ENCODE results near the gene SIPA1L3. TPM values are rescaled to one million over a fixed set of nuclear protein-coding genes. Genes with fewer than 3 reads are reported as not detected.

Gene SIPA1L3
- total RNA-seq, 4 donors from 2014 or later, result 4.1 to 18.7 (median 6.1) TPM

DNA sequence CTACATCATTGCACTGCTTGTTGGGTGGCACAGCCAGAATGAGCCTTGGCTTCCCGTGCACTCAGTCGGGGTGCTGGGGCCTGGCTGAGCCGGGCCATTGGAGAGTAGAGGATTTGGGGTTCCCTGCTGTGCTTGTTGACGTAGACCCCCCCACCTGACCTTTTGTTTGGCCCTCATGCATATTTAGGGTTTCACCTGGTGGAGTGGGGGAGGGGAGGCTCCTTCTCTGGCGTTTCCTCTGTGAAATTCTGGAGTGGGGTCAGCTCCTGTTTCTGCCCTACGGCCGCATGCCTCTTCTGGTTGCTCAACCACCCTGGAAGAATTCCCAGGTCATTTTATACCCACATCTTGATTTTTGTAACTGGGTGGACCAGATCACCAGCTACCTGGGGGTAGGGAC lies 82.8 kb downstream of the SIPA1L3 start:
- DNase-seq, result no peak

GRCh38 chr19:37990362-37990761 lies 83.4 kb downstream of the SIPA1L3 start:
- H3K27ac ChIP-seq, result no peak overlapping the region
- H3K9me3 ChIP-seq, result no peaks in the 10 kb centered on the region
- intact Hi-C loops (cut with DNase I; ENCODE audit: low total_unique reads) (no loop called here), in situ Hi-C loops (cut with MboI; ENCODE audit: low sequenced_read_pairs in 4 of 4) (no loop called here)
- no peaks in the 10 kb centered on the region for H3K27me3 ChIP-seq
- peaks cover 14% of the 10 kb centered on the region in 2 donors for H3K4me1 ChIP-seq
- H3K4me3 ChIP-seq, result no peak overlapping the region
- no peaks in the 10 kb centered on the region for H3K36me3 ChIP-seq
- ATAC-seq (no peak), DNase-seq (no peak)
- TF ChIP-seq POLR2A (IDR thresholded peaks at IDR 0.05), result no peak
- TF ChIP-seq CTCF (IDR thresholded peaks at IDR 0.05 in 4 of 5, conservative IDR thresholded peaks at IDR 0.05 in 1 of 5), result no peak

More for the DNA sequence above, 82.8 kb downstream of the SIPA1L3 start:
- TF ChIP-seq CTCF (IDR thresholded peaks at IDR 0.05 in 4 of 5, conservative IDR thresholded peaks at IDR 0.05 in 1 of 5), result no peak
- TF ChIP-seq POLR2A (IDR thresholded peaks at IDR 0.05), result no peak
- intact Hi-C loops (cut with DNase I; ENCODE audit: low total_unique reads), result no loop called here
- in situ Hi-C loops (cut with MboI; ENCODE audit: low sequenced_read_pairs in 4 of 4), result no loop called here
- H3K27ac ChIP-seq, result no peak overlapping the region
- no peak for ATAC-seq
- H3K36me3 ChIP-seq, result no peaks in the 10 kb centered on the region
- no peaks in the 10 kb centered on the region for H3K27me3 ChIP-seq
- H3K4me1 ChIP-seq, result peaks cover 14% of the 10 kb centered on the region in 2 donors
- H3K4me3 ChIP-seq, result no peak overlapping the region
- no peaks in the 10 kb centered on the region for H3K9me3 ChIP-seq

- Histone ChIP-seq H3K36me3 (no peaks in the 10 kb centered on the region), H3K9me3 (no peaks in the 10 kb centered on the region), H3K4me1 (peaks cover 14% of the 10 kb centered on the region in 2 donors), H3K27me3 (no peaks in the 10 kb centered on the region), H3K4me3 (no peak overlapping the region), H3K27ac (no peak overlapping the region)
- intact Hi-C loops (cut with DNase I; ENCODE audit: low total_unique reads), result no loop called here
- in situ Hi-C loops (cut with MboI; ENCODE audit: low sequenced_read_pairs in 4 of 4), result no loop called here
- DNase-seq (no peak), ATAC-seq (no peak)
- TF ChIP-seq CTCF (IDR thresholded peaks at IDR 0.05 in 4 of 5, conservative IDR thresholded peaks at IDR 0.05 in 1 of 5) (no peak), POLR2A (IDR thresholded peaks at IDR 0.05) (no peak)
Observed at GRCh38 chr19:37991176-37991835, 84.3 kb downstream of the SIPA1L3 start.

GRCh38 chr19:37991841-37992248 lies 84.8 kb downstream of the SIPA1L3 start:
- H3K9me3 ChIP-seq, result no peaks in the 10 kb centered on the region
- H3K36me3 ChIP-seq, result no peaks in the 10 kb centered on the region
- TF ChIP-seq POLR2A (IDR thresholded peaks at IDR 0.05), result no peak
- no peak for TF ChIP-seq CTCF (IDR thresholded peaks at IDR 0.05 in 4 of 5, conservative IDR thresholded peaks at IDR 0.05 in 1 of 5)
- no peak overlapping the region for H3K4me3 ChIP-seq
- ATAC-seq, result no peak
- H3K4me1 ChIP-seq, result peaks cover 14% of the 10 kb centered on the region in 2 donors
- DNase-seq, result no peak
- in situ Hi-C loops (cut with MboI; ENCODE audit: low sequenced_read_pairs in 4 of 4), result no loop called here
- H3K27ac ChIP-seq, result no peak overlapping the region
- intact Hi-C loops (cut with DNase I; ENCODE audit: low total_unique reads), result no loop called here
- H3K27me3 ChIP-seq, result no peaks in the 10 kb centered on the region

DNA sequence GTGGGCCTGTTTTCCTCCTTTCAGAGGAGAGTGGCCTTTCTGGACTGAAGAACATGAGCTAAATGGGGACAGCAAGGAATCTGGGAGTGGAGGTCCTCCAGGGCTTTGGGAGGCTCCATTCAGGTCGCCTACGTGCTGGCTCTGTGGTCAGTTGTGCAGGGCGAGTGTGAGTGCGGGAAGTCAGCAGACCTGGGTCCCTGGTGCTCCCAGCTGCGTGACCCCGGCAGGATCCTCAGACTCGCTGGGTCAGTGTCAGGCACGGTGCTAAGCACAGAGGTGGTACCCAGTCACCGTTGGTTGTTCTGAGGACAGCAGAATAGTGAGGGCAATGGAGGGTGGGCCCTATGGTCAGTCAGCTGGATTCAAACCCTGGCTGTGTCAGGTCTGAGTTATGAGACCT lies 85.8 kb downstream of the SIPA1L3 start:
- no peak for ATAC-seq
- in situ Hi-C loops (cut with MboI; ENCODE audit: low sequenced_read_pairs in 4 of 4), result no loop called here
- TF ChIP-seq POLR2A (IDR thresholded peaks at IDR 0.05) (no peak), CTCF (IDR thresholded peaks at IDR 0.05 in 4 of 5, conservative IDR thresholded peaks at IDR 0.05 in 1 of 5) (no peak)

More for the DNA sequence above, 85.8 kb downstream of the SIPA1L3 start:
- Histone ChIP-seq H3K27ac (no peak overlapping the region), H3K9me3 (no peaks in the 10 kb centered on the region), H3K4me1 (peaks cover 14% of the 10 kb centered on the region in 2 donors), H3K4me3 (no peak overlapping the region), H3K27me3 (no peaks in the 10 kb centered on the region), H3K36me3 (no peaks in the 10 kb centered on the region)
- intact Hi-C loops (cut with DNase I; ENCODE audit: low total_unique reads), result no loop called here
- DNase-seq, result no peak
